ENCODE data around the gene SYNJ2.

SYNJ2 gene

GRCh38 chr6:158042245-158042798 lies 60.7 kb downstream of the SYNJ2 start:
- peaks cover 3% of the 10 kb centered on the region for H3K79me1 ChIP-seq (ENCODE audit: low read depth, low read length)
- H2BK120ac ChIP-seq (ENCODE audit: low read depth, low read length) = no peak overlapping the region
- H3K18ac ChIP-seq (ENCODE audit: low read length) = peak overlapping the region; percentile 44
- H3K9ac ChIP-seq (ENCODE audit: low read depth, low read length, poor library complexity) = no peak overlapping the region
- H2AFZ ChIP-seq (ENCODE audit: low read length) = no peak overlapping the region
- H2AK5ac ChIP-seq (ENCODE audit: low read depth, low read length) = no peak overlapping the region
- H3K27me3 ChIP-seq (ENCODE audit: control insufficient read depth in 3 of 3, insufficient read depth in 3 of 3, low read depth in 1 of 3, low read length in 3 of 3) = no peaks in the 10 kb centered on the region
- no peak overlapping the region for H4K8ac ChIP-seq (ENCODE audit: low read depth, low read length)
- no peak overlapping the region for H3K4ac ChIP-seq (ENCODE audit: low read length)
- H3K36me3 ChIP-seq (replicated peaks in 1 of 2; ENCODE audit: control insufficient read depth in 2 of 2, insufficient read depth in 2 of 2, low read length in 2 of 2) = no peaks in the 10 kb centered on the region
- H3K14ac ChIP-seq (ENCODE audit: low read length) = no peak overlapping the region
- no peak overlapping the region for H3K27ac ChIP-seq (replicated peaks; ENCODE audit: low read length)
- no peak for DNase-seq (ENCODE audit: low spot score)
- H2BK15ac ChIP-seq (ENCODE audit: low read length) = no peak overlapping the region
- no peak overlapping the region for H2BK5ac ChIP-seq (ENCODE audit: low read length)
- peaks cover 5 to 15% of the 10 kb centered on the region in 2 donors for H3K4me1 ChIP-seq (ENCODE audit: control insufficient read depth in 2 of 2, insufficient read depth in 1 of 2, low read depth in 1 of 2, low read length in 2 of 2)
- H2BK12ac ChIP-seq (ENCODE audit: low read length) = no peak overlapping the region
- no peak overlapping the region for H3K4me2 ChIP-seq (ENCODE audit: insufficient read depth, low read length, poor library complexity, severe bottlenecking)
- no peaks in the 10 kb centered on the region for H3K9me3 ChIP-seq (replicated peaks in 1 of 2; ENCODE audit: control insufficient read depth in 2 of 2, insufficient read depth in 1 of 2, low read depth in 1 of 2, low read length in 2 of 2)
- no peak overlapping the region for H3K4me3 ChIP-seq (ENCODE audit: low read length in 2 of 2)
- H4K91ac ChIP-seq (ENCODE audit: low read depth, low read length, poor library complexity) = no peak overlapping the region
- no CpG with 5 or more reads among the region's 16 CpGs for WGBS, 2 donors (ENCODE audit: extremely low coverage in 2 of 2, insufficient read length in 2 of 2, insufficient replicate concordance in 1 of 2)
- no peak overlapping the region for H3K23ac ChIP-seq (ENCODE audit: low read depth, low read length, poor library complexity)

- Histone ChIP-seq H3K9me3 (replicated peaks in 1 of 2; ENCODE audit: control insufficient read depth in 2 of 2, insufficient read depth in 1 of 2, low read depth in 1 of 2, low read length in 2 of 2) (no peaks in the 10 kb centered on the region), H2AK5ac (ENCODE audit: low read depth, low read length) (no peak overlapping the region), H3K79me1 (ENCODE audit: low read depth, low read length) (peaks cover 3% of the 10 kb centered on the region), H3K27me3 (ENCODE audit: control insufficient read depth in 3 of 3, insufficient read depth in 3 of 3, low read depth in 1 of 3, low read length in 3 of 3) (no peaks in the 10 kb centered on the region), H2BK5ac (ENCODE audit: low read length) (no peak overlapping the region), H3K9ac (ENCODE audit: low read depth, low read length, poor library complexity) (no peak overlapping the region), H2BK12ac (ENCODE audit: low read length) (no peak overlapping the region), H3K4ac (ENCODE audit: low read length) (no peak overlapping the region), H3K36me3 (replicated peaks in 1 of 2; ENCODE audit: control insufficient read depth in 2 of 2, insufficient read depth in 2 of 2, low read length in 2 of 2) (no peaks in the 10 kb centered on the region), H4K91ac (ENCODE audit: low read depth, low read length, poor library complexity) (no peak overlapping the region), H3K23ac (ENCODE audit: low read depth, low read length, poor library complexity) (no peak overlapping the region), H2BK120ac (ENCODE audit: low read depth, low read length) (no peak overlapping the region), H3K4me2 (ENCODE audit: insufficient read depth, low read length, poor library complexity, severe bottlenecking) (no peak overlapping the region), H4K8ac (ENCODE audit: low read depth, low read length) (no peak overlapping the region), H2BK15ac (ENCODE audit: low read length) (no peak overlapping the region), H2AFZ (ENCODE audit: low read length) (no peak overlapping the region), H3K4me3 (ENCODE audit: low read length in 2 of 2) (no peak overlapping the region), H3K14ac (ENCODE audit: low read length) (no peak overlapping the region), H3K18ac (ENCODE audit: low read length) (no peak overlapping the region), H3K4me1 (ENCODE audit: control insufficient read depth in 2 of 2, insufficient read depth in 1 of 2, low read depth in 1 of 2, low read length in 2 of 2) (peaks cover 5 to 15% of the 10 kb centered on the region in 2 donors), H3K27ac (replicated peaks; ENCODE audit: low read length) (no peak overlapping the region)
- WGBS, 2 donors (ENCODE audit: extremely low coverage in 2 of 2, insufficient read length in 2 of 2, insufficient replicate concordance in 1 of 2) = no CpG with 5 or more reads among the region's 20 CpGs
- DNase-seq (ENCODE audit: low spot score) = no peak
Measured at GRCh38 chr6:158043008-158043407, 61.3 kb downstream of the SYNJ2 start.

GRCh38 chr6:158043586-158044524 lies 62.2 kb downstream of the SYNJ2 start:
- Histone ChIP-seq H3K18ac (ENCODE audit: low read length) (peak overlapping the region; percentile 63), H2AK5ac (ENCODE audit: low read depth, low read length) (peak overlapping the region; percentile 29), H2AFZ (ENCODE audit: low read length) (no peak overlapping the region), H3K4ac (ENCODE audit: low read length) (no peak overlapping the region), H3K79me1 (ENCODE audit: low read depth, low read length) (peaks cover 3% of the 10 kb centered on the region), H3K9ac (ENCODE audit: low read depth, low read length, poor library complexity) (no peak overlapping the region), H3K23ac (ENCODE audit: low read depth, low read length, poor library complexity) (no peak overlapping the region), H3K4me3 (ENCODE audit: low read length in 2 of 2) (no peak overlapping the region), H4K8ac (ENCODE audit: low read depth, low read length) (no peak overlapping the region), H3K4me2 (ENCODE audit: insufficient read depth, low read length, poor library complexity, severe bottlenecking) (no peak overlapping the region), H2BK120ac (ENCODE audit: low read depth, low read length) (no peak overlapping the region), H2BK12ac (ENCODE audit: low read length) (peak overlapping the region; percentile 51), H3K36me3 (replicated peaks in 1 of 2; ENCODE audit: control insufficient read depth in 2 of 2, insufficient read depth in 2 of 2, low read length in 2 of 2) (no peaks in the 10 kb centered on the region), H3K9me3 (replicated peaks in 1 of 2; ENCODE audit: control insufficient read depth in 2 of 2, insufficient read depth in 1 of 2, low read depth in 1 of 2, low read length in 2 of 2) (no peaks in the 10 kb centered on the region), H3K27me3 (ENCODE audit: control insufficient read depth in 3 of 3, insufficient read depth in 3 of 3, low read depth in 1 of 3, low read length in 3 of 3) (no peaks in the 10 kb centered on the region), H3K4me1 (ENCODE audit: control insufficient read depth in 2 of 2, insufficient read depth in 1 of 2, low read depth in 1 of 2, low read length in 2 of 2) (peaks cover 5 to 13% of the 10 kb centered on the region in 2 donors), H2BK15ac (ENCODE audit: low read length) (no peak overlapping the region), H4K91ac (ENCODE audit: low read depth, low read length, poor library complexity) (no peak overlapping the region), H2BK5ac (ENCODE audit: low read length) (no peak overlapping the region), H3K27ac (replicated peaks; ENCODE audit: low read length) (no peak overlapping the region), H3K14ac (ENCODE audit: low read length) (no peak overlapping the region)
- no peak for DNase-seq (ENCODE audit: low spot score)
- WGBS, 2 donors (ENCODE audit: extremely low coverage in 2 of 2, insufficient read length in 2 of 2, insufficient replicate concordance in 1 of 2) = no CpG with 5 or more reads among the region's 31 CpGs

- H2AFZ ChIP-seq (ENCODE audit: low read length) = no peak overlapping the region
- H3K9me3 ChIP-seq (replicated peaks in 1 of 2; ENCODE audit: control insufficient read depth in 2 of 2, insufficient read depth in 1 of 2, low read depth in 1 of 2, low read length in 2 of 2) = no peaks in the 10 kb centered on the region
- H4K8ac ChIP-seq (ENCODE audit: low read depth, low read length) = no peak overlapping the region
- H3K9ac ChIP-seq (ENCODE audit: low read depth, low read length, poor library complexity) = no peak overlapping the region
- H3K27me3 ChIP-seq (ENCODE audit: control insufficient read depth in 3 of 3, insufficient read depth in 3 of 3, low read depth in 1 of 3, low read length in 3 of 3) = no peaks in the 10 kb centered on the region
- H2BK5ac ChIP-seq (ENCODE audit: low read length) = no peak overlapping the region
- no peak for DNase-seq (ENCODE audit: low spot score)
- H4K91ac ChIP-seq (ENCODE audit: low read depth, low read length, poor library complexity) = no peak overlapping the region
- H3K4me1 ChIP-seq (ENCODE audit: control insufficient read depth in 2 of 2, insufficient read depth in 1 of 2, low read depth in 1 of 2, low read length in 2 of 2) = peaks cover 5 to 9% of the 10 kb centered on the region in 2 donors
- H3K23ac ChIP-seq (ENCODE audit: low read depth, low read length, poor library complexity) = no peak overlapping the region
- peaks cover 3% of the 10 kb centered on the region for H3K79me1 ChIP-seq (ENCODE audit: low read depth, low read length)
- no peak overlapping the region for H2BK12ac ChIP-seq (ENCODE audit: low read length)
- H3K18ac ChIP-seq (ENCODE audit: low read length) = no peak overlapping the region
- H3K36me3 ChIP-seq (replicated peaks in 1 of 2; ENCODE audit: control insufficient read depth in 2 of 2, insufficient read depth in 2 of 2, low read length in 2 of 2) = no peaks in the 10 kb centered on the region
- no peak overlapping the region for H2BK15ac ChIP-seq (ENCODE audit: low read length)
- WGBS, 2 donors (ENCODE audit: extremely low coverage in 2 of 2, insufficient read length in 2 of 2, insufficient replicate concordance in 1 of 2) = no CpG with 5 or more reads among the region's 6 CpGs
- no peak overlapping the region for H2AK5ac ChIP-seq (ENCODE audit: low read depth, low read length)
- no peak overlapping the region for H3K14ac ChIP-seq (ENCODE audit: low read length)
- no peak overlapping the region for H3K4me2 ChIP-seq (ENCODE audit: insufficient read depth, low read length, poor library complexity, severe bottlenecking)
- no peak overlapping the region for H3K4ac ChIP-seq (ENCODE audit: low read length)
- no peak overlapping the region for H3K4me3 ChIP-seq (ENCODE audit: low read length in 2 of 2)
- H3K27ac ChIP-seq (replicated peaks; ENCODE audit: low read length) = no peak overlapping the region
- no peak overlapping the region for H2BK120ac ChIP-seq (ENCODE audit: low read depth, low read length)
Measured at GRCh38 chr6:158044525-158044888, 62.8 kb downstream of the SYNJ2 start.
